Measurements from ENCODE around the gene C17orf113.
"Not testable (repeated sequence)": the region's sequence is repeated elsewhere in the genome, so short reads cannot be mapped to it uniquely, and the experiment has no call there.

C17orf113 gene

GRCh38 chr17:42012363-42012762 is 38.0 kb downstream of the C17orf113 start:
- not testable (repeated sequence) for DNase-seq

- DNase-seq: no peak
Measured at GRCh38 chr17:42010898-42011516, 39.4 kb downstream of the C17orf113 start.

DNA sequence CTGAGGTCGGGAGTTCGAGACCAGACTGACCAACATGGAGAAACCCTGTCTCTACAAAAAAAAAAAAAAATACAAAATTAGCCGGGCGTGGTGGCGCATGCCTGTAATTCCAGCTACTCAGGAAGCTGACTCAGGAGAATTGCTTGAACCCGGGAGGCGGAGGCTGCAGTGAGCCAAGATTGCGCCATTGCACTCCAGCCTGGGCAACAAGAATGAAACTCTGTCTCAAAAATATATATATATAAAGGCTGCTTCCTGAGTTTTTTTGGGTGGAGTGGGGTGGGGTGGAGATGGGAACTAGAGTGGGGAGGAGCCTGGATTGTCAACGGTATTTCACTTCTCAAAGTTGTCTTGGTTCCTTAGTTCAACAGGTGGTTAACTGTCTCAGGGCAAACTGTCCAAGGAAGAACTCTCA is 40.1 kb downstream of the C17orf113 start:
- not testable (repeated sequence) for DNase-seq

DNA sequence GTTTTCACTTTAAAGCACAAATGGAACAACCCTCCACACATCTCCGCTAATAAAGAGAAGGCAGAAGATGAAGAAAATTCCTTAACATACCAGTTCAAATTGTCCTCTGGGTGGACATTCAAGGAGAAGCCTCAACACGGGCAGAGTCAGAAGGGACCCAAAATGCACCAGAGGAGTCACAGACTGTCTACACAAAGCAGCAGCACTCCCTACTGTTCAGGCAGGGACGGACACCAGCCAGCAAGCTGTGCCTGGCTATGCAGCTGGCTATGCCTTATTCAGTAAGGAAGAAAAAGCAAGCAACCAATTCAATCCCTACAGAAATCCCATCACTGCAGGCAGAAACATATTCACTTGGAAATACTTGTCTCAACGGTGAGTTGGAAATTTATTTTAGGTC is 41.2 kb downstream of the C17orf113 start:
- no peak for DNase-seq

DNA sequence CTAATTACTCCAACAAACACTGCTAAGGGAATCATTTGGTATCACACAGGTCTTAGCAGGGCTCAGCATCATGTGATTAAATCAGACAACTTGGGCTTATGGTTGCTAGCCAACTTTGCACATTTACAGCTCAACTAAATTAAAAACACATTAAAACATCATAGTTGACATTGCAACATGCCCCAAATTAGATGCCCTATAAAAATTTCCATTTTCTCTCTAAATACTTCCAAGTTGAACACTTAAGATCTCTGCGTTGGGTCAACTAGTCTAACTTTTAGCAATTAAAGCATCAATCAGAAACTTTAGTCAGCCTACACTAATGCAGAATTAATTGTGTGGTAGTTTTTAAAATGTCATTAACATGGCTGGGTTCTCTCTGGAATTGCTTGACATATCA is 45.2 kb downstream of the C17orf113 start:
- DNase-seq: no peak

GRCh38 chr17:42002792-42003301 is 47.6 kb downstream of the C17orf113 start:
- no peak for DNase-seq

DNA sequence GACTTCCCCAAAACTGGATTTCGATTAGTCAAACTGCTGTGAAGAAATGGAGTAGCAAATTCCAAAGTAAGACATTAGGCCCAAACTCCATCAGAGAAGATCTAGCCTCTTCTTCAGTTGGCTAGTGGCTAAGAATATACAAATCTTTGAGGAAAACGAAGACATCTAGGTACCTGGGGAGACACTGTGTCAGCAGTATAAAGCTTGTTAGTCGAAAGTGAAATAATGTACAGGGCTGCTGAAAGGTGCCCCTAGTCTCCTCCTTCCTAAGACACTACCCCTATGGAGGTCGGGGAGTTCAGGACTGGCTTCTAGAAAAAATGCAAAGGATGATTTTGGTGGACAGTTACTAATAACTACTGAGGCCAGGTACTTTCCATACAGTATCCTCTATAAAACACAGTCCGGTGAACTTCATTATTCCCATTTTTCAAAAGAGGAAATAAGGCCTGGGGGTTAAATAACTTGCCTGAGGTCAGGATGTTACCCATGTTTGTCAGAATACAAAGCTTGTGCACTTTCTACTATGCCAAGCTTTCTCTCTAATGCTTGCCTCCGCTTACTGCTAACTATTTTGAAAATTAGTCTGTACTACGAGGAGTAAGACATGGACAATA is 48.1 kb downstream of the C17orf113 start:
- no peak for DNase-seq

GRCh38 chr17:42001729-42002128 is 48.7 kb downstream of the C17orf113 start:
- DNase-seq: no peak

GRCh38 chr17:42000413-42001133 is 49.8 kb downstream of the C17orf113 start:
- DNase-seq: no peak

- no peak for DNase-seq
Measured at GRCh38 chr17:41998497-41998896, 51.9 kb downstream of the C17orf113 start.

- DNase-seq: no peak
Measured at GRCh38 chr17:41996855-41997164, 53.6 kb downstream of the C17orf113 start.

GRCh38 chr17:41992576-41992975 is 57.8 kb downstream of the C17orf113 start:
- no peak for DNase-seq

DNA sequence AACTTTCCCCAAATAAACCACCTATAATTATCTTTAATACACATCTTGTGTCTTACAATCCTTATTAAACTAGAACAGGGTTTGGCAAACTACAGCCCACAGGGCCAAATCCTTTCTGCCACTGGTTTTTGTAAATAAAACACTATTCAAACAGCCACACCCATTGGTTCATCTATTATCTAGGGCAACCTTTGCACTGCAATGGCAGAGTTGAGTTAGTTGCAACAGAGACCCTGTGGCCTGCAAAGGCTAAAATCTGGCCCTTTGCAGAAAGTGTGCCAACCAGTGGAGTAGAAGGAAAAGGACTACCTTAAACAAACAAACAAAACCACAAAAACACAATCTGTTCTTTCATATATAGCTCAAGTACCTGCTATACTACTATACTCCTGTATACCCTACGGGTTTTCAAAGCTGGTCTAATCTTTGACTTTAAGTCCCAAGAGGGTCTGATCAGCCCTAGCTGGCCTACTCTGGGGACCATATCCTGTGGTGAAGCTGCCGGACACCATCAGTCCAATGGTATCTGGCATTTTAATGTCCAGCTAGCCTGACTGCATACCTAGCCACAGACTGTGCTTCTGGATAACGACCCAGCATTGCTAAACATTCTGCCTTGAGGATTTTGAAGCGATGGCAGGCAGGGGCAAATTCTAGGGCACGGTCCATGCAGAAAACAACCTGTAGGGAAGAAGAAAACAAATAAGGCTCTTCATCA is 60.5 kb downstream of the C17orf113 start:
- DNase-seq: no peak

DNA sequence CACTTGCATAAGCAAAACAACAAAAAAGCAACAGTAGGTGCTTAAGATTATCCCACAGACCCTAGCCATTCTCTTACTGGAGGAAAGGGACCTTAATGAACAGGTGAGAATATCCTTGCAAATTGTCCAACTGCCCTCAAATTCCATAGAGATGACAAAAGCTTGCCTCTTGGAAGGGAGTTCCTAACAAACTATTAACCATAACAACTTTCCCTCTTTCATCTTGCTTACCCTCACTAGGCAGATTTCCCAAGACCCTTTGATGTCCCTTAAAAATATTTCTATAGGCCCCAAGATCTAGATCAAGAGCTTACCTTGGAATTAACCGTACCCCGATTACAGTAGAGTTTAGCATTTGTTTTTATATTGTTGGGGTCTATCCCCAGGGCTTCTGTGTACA is 62.0 kb downstream of the C17orf113 start:
- DNase-seq: no peak
